K562 (cell line): Measurements from ENCODE around the gene STON2. TPM values are rescaled to one million over a fixed set of nuclear protein-coding genes. Genes with fewer than 3 reads are reported as not detected.
A peak's percentile ranks its signal among the peaks of the same experiment; 100 is the strongest.

Experiments used
- BACH1 ChIP-seq: fragments of 200-800 bp; sonication (Bioruptor generic); IDR thresholded peaks from 2 replicates; pipeline ENCODE4 v1.6.1; 2016; ENCODE audit warnings: missing genetic modification characterization, missing compliant biosample characterization
- BDP1 ChIP-seq: IDR thresholded peaks from 3 replicates; pipeline ENCODE4 v1.6.1; 2011; ENCODE audit not compliant: insufficient read length, insufficient read depth
- C11orf30 ChIP-seq: fragments of 450-650 bp; IDR thresholded peaks from 2 replicates; pipeline ENCODE4 v1.6.1; 2016; ENCODE audit warnings: low read depth, mild to moderate bottlenecking
- CBFA2T2 ChIP-seq: fragments of 450-650 bp; conservative IDR thresholded peaks from 2 replicates; pipeline ENCODE4 v1.6.1; 2017; ENCODE audit warnings: mild to moderate bottlenecking
- CTBP1 ChIP-seq: fragments of 450-650 bp; IDR thresholded peaks from 2 replicates; pipeline ENCODE4 v1.6.1; 2016; ENCODE audit warnings: borderline replicate concordance
- CXXC5 ChIP-seq: fragments of 250-450 bp; sonication (Bioruptor Pico); IDR thresholded peaks from 2 replicates; pipeline ENCODE4 v1.8.0; 2022; ENCODE audit warnings: inconsistent platforms, mild to moderate bottlenecking, moderate library complexity
- E2F5 ChIP-seq: sonication (generic); formaldehyde crosslinking; IDR thresholded peaks from 2 replicates; pipeline ENCODE4 v1.8.0; 2022; ENCODE audit warnings: mild to moderate bottlenecking, missing genetic modification reagents
- E2F6 ChIP-seq, 2 experiments: IDR thresholded peaks; 2 replicates each; pipeline ENCODE4 v1.6.1; 2011; ENCODE audit warnings: borderline replicate concordance in 1 of 2, control low read depth in 1 of 2, low read depth in 1 of 2, low read length in 1 of 2, mild to moderate bottlenecking in 1 of 2, mixed read lengths in 1 of 2, moderate library complexity in 1 of 2; ENCODE audit not compliant: insufficient read depth in 1 of 2, insufficient read length in 1 of 2, poor library complexity in 1 of 2, severe bottlenecking in 1 of 2; ENCODE audit errors: extremely low read depth in 1 of 2
- FOXP1 ChIP-seq: sonication (generic); formaldehyde crosslinking; IDR thresholded peaks from 2 replicates; pipeline ENCODE4 v1.8.0; 2022; ENCODE audit warnings: mild to moderate bottlenecking, missing genetic modification reagents
- JUND ChIP-seq, 2 experiments: IDR thresholded peaks; 2 replicates in 1 of 2; 3 replicates in 1 of 2; pipeline ENCODE4 v1.6.1; 2011; ENCODE audit warnings: borderline replicate concordance in 2 of 2, low read depth in 2 of 2, low read length in 2 of 2, improper control_type of control experiment in 1 of 2, missing biosample characterization in 1 of 2, missing genetic modification characterization in 1 of 2, missing genetic modification reagents in 1 of 2
- KLF16 ChIP-seq: IDR thresholded peaks from 2 replicates; pipeline ENCODE4 v1.6.1; 2016; ENCODE audit warnings: antibody characterized with exemption
- L3MBTL2 ChIP-seq: fragments of 450-650 bp; IDR thresholded peaks from 2 replicates; pipeline ENCODE4 v1.6.1; 2016; ENCODE audit warnings: mild to moderate bottlenecking, moderate library complexity
- NCOR1 ChIP-seq: fragments of 450-650 bp; IDR thresholded peaks from 2 replicates; pipeline ENCODE4 v1.6.1; 2016; ENCODE audit warnings: mild to moderate bottlenecking, moderate library complexity
- PKNOX1 ChIP-seq: fragments of 450-650 bp; IDR thresholded peaks from 2 replicates; pipeline ENCODE4 v1.6.1; 2016
- SMARCE1 ChIP-seq: fragments of 450-650 bp; IDR thresholded peaks from 2 replicates; pipeline ENCODE4 v1.7.1; 2016; ENCODE audit warnings: mild to moderate bottlenecking
- STAG1 ChIP-seq: sonication (generic); formaldehyde crosslinking; IDR thresholded peaks from 2 replicates; pipeline ENCODE4 v1.5.0; 2020; ENCODE audit warnings: missing genetic modification reagents, borderline replicate concordance
- TCF3 ChIP-seq: sonication (generic); formaldehyde crosslinking; IDR thresholded peaks from 2 replicates; pipeline ENCODE4 v1.4.0; 2020; ENCODE audit warnings: mild to moderate bottlenecking, missing genetic modification reagents
- TEAD1 ChIP-seq, 2 experiments: fragments of 450-650 bp in 1 of 2; sonication (generic) in 1 of 2; formaldehyde crosslinking; IDR thresholded peaks; 2 replicates each; pipeline versions ENCODE4 v1.4.0 to v1.8.0; 2020 to 2022; ENCODE audit warnings: mild to moderate bottlenecking in 2 of 2, missing genetic modification reagents in 1 of 2
- ZBTB17 ChIP-seq: fragments of 450-650 bp; formaldehyde crosslinking; IDR thresholded peaks from 2 replicates; pipeline ENCODE4 v1.4.0; 2020; ENCODE audit warnings: mild to moderate bottlenecking
- ZNF316 ChIP-seq: fragments of 450-650 bp; IDR thresholded peaks from 2 replicates; pipeline ENCODE4 v1.6.1; 2016
- ZNF512 ChIP-seq: IDR thresholded peaks from 2 replicates; pipeline ENCODE4 v1.6.1; 2016; ENCODE audit warnings: missing genetic modification characterization, missing compliant biosample characterization
- ZNF589 ChIP-seq: fragments of 200-800 bp; sonication (Bioruptor generic); IDR thresholded peaks from 2 replicates; pipeline ENCODE4 v1.6.1; 2016; ENCODE audit warnings: low read depth, missing genetic modification characterization, missing compliant biosample characterization
- ZNF639 ChIP-seq, 2 experiments: fragments of 200-800 bp in 1 of 2; sonication (Bioruptor generic) in 1 of 2; sonication (generic) in 1 of 2; formaldehyde crosslinking in 1 of 2; IDR thresholded peaks in 1 of 2; conservative IDR thresholded peaks in 1 of 2; 2 replicates each; pipeline versions ENCODE4 v1.5.0 to v1.6.1; 2016 to 2020; ENCODE audit warnings: missing compliant biosample characterization in 1 of 2, missing genetic modification characterization in 1 of 2, missing genetic modification reagents in 1 of 2
- polyA plus RNA-seq, 8 experiments: library from polyadenylated mRNA; depleted of rRNA in 4 of 8; stranded (reverse) in 5 of 8; unstranded in 3 of 8; fragments of >200 nt; fragmentation: Nextera tagmentation in 2 of 8; fragmentation: Illumina TruSeq in 1 of 8; extraction: Ambion mirVana in 2 of 8; extraction: Trizol in 1 of 8; gene quantifications; 2 replicates each; pipeline versions ENCODE4 v1.2.1 to v1.2.3, GENCODE V29; 2011 to 2014; ENCODE audit warnings: inconsistent platforms in 1 of 8, missing spikeins in 1 of 8
- total RNA-seq, 7 experiments: library from RNA; depleted of rRNA in 6 of 7; stranded (reverse); fragments of >200 nt in 6 of 7; fragmentation: Illumina TruSeq in 2 of 7; extraction: Trizol in 2 of 7; gene quantifications; 2 replicates each; pipeline versions ENCODE4 v1.2.1 to v1.2.3, GENCODE V29; 2011 to 2021; ENCODE audit warnings: low replicate concordance in 1 of 7

Gene STON2
- total and polyA plus RNA-seq, 9 of the 15 experiments (the other 6 are each of a cell fraction or from before 2014, with no cell fraction given) = 7.8 to 99.3 (median 53.5) TPM

DNA sequence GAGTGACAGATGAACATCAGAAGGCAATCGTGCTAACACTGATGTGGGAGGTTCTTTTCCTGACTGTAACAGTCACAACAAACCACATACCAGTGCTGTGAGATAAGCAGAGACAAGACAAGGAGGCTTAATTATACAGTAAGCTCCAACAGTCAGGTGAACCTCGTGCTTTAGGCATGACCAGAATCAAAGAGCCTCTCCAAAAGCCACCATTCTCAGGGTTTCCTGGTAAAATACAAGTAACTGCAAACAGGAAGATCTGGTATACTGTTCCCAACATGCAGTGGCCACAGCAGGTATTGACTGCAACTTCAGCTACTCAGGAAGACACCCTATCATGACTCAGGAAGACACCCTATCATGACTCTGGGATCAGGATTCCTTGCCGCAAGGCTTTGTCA lies 132.1 kb downstream of the STON2 start (continued):
- TF ChIP-seq ZNF316 = peak; percentile 23; the same call in 1 of the 2 replicates
- peak; percentile 31; the same call in 1 of the 2 replicates for TF ChIP-seq PKNOX1
- no peak for TF ChIP-seq ZNF639 (CRISPR knock-in tag; conservative IDR thresholded peaks at IDR 0.05 in 1 of 2, IDR thresholded peaks at IDR 0.05 in 1 of 2)
- TF ChIP-seq CXXC5 (CRISPR knock-in tag) = 0 out of 2 replicates have a peak, but pooled peaks have one; percentile 28
- 0 out of 2 replicates have a peak, but pooled peaks have one; percentile 62 for TF ChIP-seq ZNF589 (CRISPR knock-in tag)
- no peak for TF ChIP-seq E2F5 (CRISPR knock-in tag)
- TF ChIP-seq ZBTB17 (CRISPR knock-in tag) = no peak
- TF ChIP-seq L3MBTL2 = peak; percentile 84
- TF ChIP-seq SMARCE1 = peak; percentile 39; the same call in 1 of the 2 replicates
- TF ChIP-seq CBFA2T2 = no peak; the same call in 1 of the 2 replicates
- TF ChIP-seq BACH1 (tag) = 0 out of 2 replicates have a peak, but pooled peaks have one; percentile 42
- TF ChIP-seq BDP1 = no peak
- TF ChIP-seq JUND (IDR thresholded peaks at IDR 0.05; ENCODE audit: borderline replicate concordance, low read depth, low read length) = no peak
- TF ChIP-seq JUND (tag; IDR thresholded peaks at IDR 0.05; ENCODE audit: borderline replicate concordance, low read depth, low read length) = peak; percentile 78; the same call in 2 of the 3 replicates
- TF ChIP-seq TCF3 (CRISPR knock-in tag) = peak; percentile 66
- no peak for TF ChIP-seq FOXP1 (CRISPR knock-in tag)
- TF ChIP-seq NCOR1 = peak; percentile 44; the same call in 1 of the 2 replicates
- peak; percentile 57; the same call in 1 of the 2 replicates for TF ChIP-seq CTBP1
- peak; percentile 38; the same call in 1 of the 2 replicates for TF ChIP-seq C11orf30
- peak in 1 of 2 experiments; percentile 14 for TF ChIP-seq E2F6 (IDR thresholded peaks at IDR 0.05; ENCODE audit: borderline replicate concordance in 1 of 2, extremely low read depth in 1 of 2, insufficient read depth in 1 of 2, insufficient read length in 1 of 2, low read depth in 1 of 2, low read length in 1 of 2, poor library complexity in 1 of 2, severe bottlenecking in 1 of 2)
- TF ChIP-seq ZNF512 (tag) = no peak
- TF ChIP-seq KLF16 = 0 out of 2 replicates have a peak, but pooled peaks have one; percentile 8
- TF ChIP-seq STAG1 (CRISPR knock-in tag) = no peak
- no peak for TF ChIP-seq TEAD1 (CRISPR knock-in tag; IDR thresholded peaks at IDR 0.05)
